ENCODE measurements around the gene SETD7.

Gene SETD7

DNA sequence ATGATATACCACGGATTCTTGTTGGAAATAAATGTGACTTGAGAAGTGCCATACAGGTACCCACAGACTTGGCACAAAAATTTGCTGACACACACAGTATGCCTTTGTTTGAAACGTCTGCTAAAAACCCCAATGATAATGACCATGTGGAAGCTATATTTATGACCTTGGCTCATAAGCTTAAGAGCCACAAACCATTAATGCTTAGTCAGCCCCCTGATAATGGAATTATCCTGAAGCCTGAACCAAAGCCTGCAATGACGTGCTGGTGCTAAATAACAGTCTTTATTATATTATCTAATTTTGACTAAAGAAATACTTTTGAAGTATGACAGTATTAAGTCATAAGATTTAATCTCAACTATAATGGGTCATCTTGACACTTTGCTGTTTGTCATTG lies 83.2 kb downstream of the SETD7 start:
- Histone ChIP-seq H3K36me3 (ENCODE audit: insufficient read depth, low read length) (peaks cover 13% of the 10 kb centered on the region), H4K20me1 (ENCODE audit: insufficient read depth, low read length) (no peaks in the 10 kb centered on the region), H3K9me3 (ENCODE audit: low read length) (peaks cover 5% of the 10 kb centered on the region; the same call in 1 of the 2 replicates), H2AFZ (ENCODE audit: low read length) (no peak overlapping the region), H3K9me2 (ENCODE audit: low read depth, low read length) (no peaks in the 10 kb centered on the region), H3K4me1 (ENCODE audit: insufficient read depth, low read length, severe bottlenecking) (no peaks in the 10 kb centered on the region), H3F3A (ENCODE audit: insufficient read depth, low read length) (no peaks in the 10 kb centered on the region), H3K4me3 (ENCODE audit: low read depth, low read length, poor library complexity, severe bottlenecking) (no peak overlapping the region), H3K27me3 (ENCODE audit: insufficient read depth, low read length) (no peaks in the 10 kb centered on the region), H3K79me2 (ENCODE audit: insufficient read depth, low read length) (no peaks in the 10 kb centered on the region), H3K27ac (ENCODE audit: low read depth, low read length, poor library complexity, severe bottlenecking) (no peak overlapping the region), H3K4me2 (ENCODE audit: low read length) (no peak overlapping the region), H3K9ac (ENCODE audit: low read length) (no peak overlapping the region)
- no peak for TF ChIP-seq EZH2 (IDR thresholded peaks at IDR 0.05; ENCODE audit: borderline replicate concordance, low read length)
- TF ChIP-seq CTCF (IDR thresholded peaks at IDR 0.05; ENCODE audit: low read length), result no peak

DNA sequence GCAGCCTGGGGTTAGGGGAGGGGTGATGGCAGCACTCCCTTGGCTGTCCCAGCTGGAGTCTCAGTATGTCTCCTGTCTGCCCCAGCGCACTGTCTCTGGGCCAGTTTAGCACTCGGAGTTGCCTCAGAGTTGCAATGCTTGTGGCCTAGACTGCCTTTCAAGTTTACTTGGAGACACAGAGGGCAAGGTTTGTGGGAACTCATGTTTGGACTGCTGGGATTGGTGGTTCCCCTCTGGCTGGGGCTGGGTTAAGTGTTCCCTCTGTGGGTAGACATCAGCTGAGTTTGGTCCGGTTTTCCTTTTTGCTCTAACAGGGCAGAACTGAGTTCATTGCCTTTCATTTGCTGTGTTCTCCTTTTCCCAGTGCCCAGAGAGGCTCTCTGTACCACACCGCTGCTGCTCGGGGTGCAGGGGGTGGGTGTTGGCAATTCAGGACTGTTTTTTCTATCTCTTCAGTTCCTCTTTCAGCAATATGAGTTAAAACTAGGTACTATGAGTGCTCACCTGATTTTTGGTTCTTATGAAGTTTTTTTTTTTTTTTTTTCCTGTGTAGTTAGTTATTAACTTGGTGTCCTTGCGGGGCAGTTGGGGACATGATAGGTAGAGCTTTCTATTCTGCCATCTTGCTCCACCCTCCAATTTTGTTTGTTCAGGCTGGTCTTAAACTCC lies 84.9 kb downstream of the SETD7 start:
- H2AFZ ChIP-seq (ENCODE audit: low read length), result no peak overlapping the region
- TF ChIP-seq CTCF (IDR thresholded peaks at IDR 0.05; ENCODE audit: low read length) (no peak), EZH2 (IDR thresholded peaks at IDR 0.05; ENCODE audit: borderline replicate concordance, low read length) (no peak)
- H3K4me3 ChIP-seq (ENCODE audit: low read depth, low read length, poor library complexity, severe bottlenecking), result no peak overlapping the region
- no peak overlapping the region for H3K9ac ChIP-seq (ENCODE audit: low read length)
- no peaks in the 10 kb centered on the region for H4K20me1 ChIP-seq (ENCODE audit: insufficient read depth, low read length)
- H3K4me1 ChIP-seq (ENCODE audit: insufficient read depth, low read length, severe bottlenecking), result no peaks in the 10 kb centered on the region
- H3F3A ChIP-seq (ENCODE audit: insufficient read depth, low read length), result no peaks in the 10 kb centered on the region
- peaks cover 13% of the 10 kb centered on the region for H3K36me3 ChIP-seq (ENCODE audit: insufficient read depth, low read length)
- no peaks in the 10 kb centered on the region for H3K27me3 ChIP-seq (ENCODE audit: insufficient read depth, low read length)
- H3K27ac ChIP-seq (ENCODE audit: low read depth, low read length, poor library complexity, severe bottlenecking), result no peak overlapping the region
- H3K4me2 ChIP-seq (ENCODE audit: low read length), result no peak overlapping the region
- H3K9me2 ChIP-seq (ENCODE audit: low read depth, low read length), result no peaks in the 10 kb centered on the region
- H3K9me3 ChIP-seq (ENCODE audit: low read length), result peaks cover 5% of the 10 kb centered on the region; the same call in 1 of the 2 replicates
- peaks cover 5% of the 10 kb centered on the region; the same call in 1 of the 2 replicates for H3K79me2 ChIP-seq (ENCODE audit: insufficient read depth, low read length)

DNA sequence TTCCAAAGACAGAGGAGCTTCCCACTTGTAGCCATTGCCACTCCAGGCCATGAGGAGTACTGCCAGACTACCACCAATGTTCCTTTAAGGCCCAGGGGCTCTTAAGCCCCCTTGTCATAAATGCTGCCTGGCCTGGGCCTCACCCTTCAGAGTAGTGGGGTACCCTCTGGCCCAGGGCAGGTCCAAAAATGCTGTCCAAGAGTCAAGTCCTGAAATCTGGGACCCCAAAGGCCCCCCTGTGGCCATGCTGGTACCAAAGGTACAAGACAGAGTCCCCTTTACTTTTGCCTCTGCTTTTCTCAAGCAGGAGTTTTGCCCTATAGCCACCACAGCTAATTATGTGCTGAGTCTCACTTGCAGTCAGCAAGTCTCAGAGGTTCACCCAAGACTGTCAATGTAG lies 85.7 kb downstream of the SETD7 start:
- Histone ChIP-seq H3K27me3 (ENCODE audit: insufficient read depth, low read length) (no peaks in the 10 kb centered on the region), H3K9me3 (ENCODE audit: low read length) (peaks cover 5% of the 10 kb centered on the region; the same call in 1 of the 2 replicates), H3K27ac (ENCODE audit: low read depth, low read length, poor library complexity, severe bottlenecking) (no peak overlapping the region), H2AFZ (ENCODE audit: low read length) (no peak overlapping the region), H3K36me3 (ENCODE audit: insufficient read depth, low read length) (peaks cover 13% of the 10 kb centered on the region), H3K4me2 (ENCODE audit: low read length) (no peak overlapping the region), H3K9ac (ENCODE audit: low read length) (no peak overlapping the region), H4K20me1 (ENCODE audit: insufficient read depth, low read length) (no peaks in the 10 kb centered on the region), H3F3A (ENCODE audit: insufficient read depth, low read length) (no peaks in the 10 kb centered on the region), H3K9me2 (ENCODE audit: low read depth, low read length) (no peaks in the 10 kb centered on the region), H3K79me2 (ENCODE audit: insufficient read depth, low read length) (peaks cover 10% of the 10 kb centered on the region), H3K4me1 (ENCODE audit: insufficient read depth, low read length, severe bottlenecking) (no peaks in the 10 kb centered on the region), H3K4me3 (ENCODE audit: low read depth, low read length, poor library complexity, severe bottlenecking) (no peak overlapping the region)
- no peak for TF ChIP-seq EZH2 (IDR thresholded peaks at IDR 0.05; ENCODE audit: borderline replicate concordance, low read length)
- no peak for TF ChIP-seq CTCF (IDR thresholded peaks at IDR 0.05; ENCODE audit: low read length)

All from OCI-LY1 (cell line).